Activated CD4-positive, CD25-positive, alpha-beta regulatory T cell treated with anti-CD3 and anti-CD28 coated beads, Interleukin-2, amount 50 U/mL, for 16 hours (primary cell): ENCODE data around the gene CLMP.
"Not testable (repeated sequence)": the region's sequence is repeated elsewhere in the genome, so short reads cannot be mapped to it uniquely, and the experiment has no call there.

Experiments
- DNase-seq: peaks from one replicate; pipeline ENCODE4 v3.0.0-alpha.2; 2020; ENCODE audit warnings: low read depth, low spot score

Gene CLMP

GRCh38 chr11:123168241-123168640 lies 26.8 kb downstream of the CLMP start:
- DNase-seq = no peak

GRCh38 chr11:123166071-123166559 lies 28.9 kb downstream of the CLMP start:
- DNase-seq = no peak

GRCh38 chr11:123164732-123165450 lies 30.2 kb downstream of the CLMP start:
- no peak for DNase-seq

- no peak for DNase-seq
These were observed 31.4 kb downstream of the CLMP start for GRCh38 chr11:123163621-123164020.

GRCh38 chr11:123161376-123162030 lies 33.5 kb downstream of the CLMP start:
- no peak for DNase-seq

- no peak for DNase-seq
These were observed 35.7 kb downstream of the CLMP start for GRCh38 chr11:123159183-123159857.

GRCh38 chr11:123158033-123159003 lies 36.7 kb downstream of the CLMP start:
- no peak for DNase-seq

GRCh38 chr11:123152951-123153350 lies 42.1 kb downstream of the CLMP start:
- DNase-seq = no peak

- DNase-seq = not testable (repeated sequence)
These were observed 42.7 kb downstream of the CLMP start for GRCh38 chr11:123152346-123152745.

- no peak for DNase-seq
These were observed 43.3 kb downstream of the CLMP start for GRCh38 chr11:123151796-123152195.

- DNase-seq = no peak
These were observed 43.7 kb downstream of the CLMP start for GRCh38 chr11:123151366-123151765.

GRCh38 chr11:123150882-123151281 lies 44.2 kb downstream of the CLMP start:
- DNase-seq = no peak

- DNase-seq = no peak
These were observed 46.1 kb downstream of the CLMP start for GRCh38 chr11:123148965-123149364.

- DNase-seq = no peak
These were observed 49.4 kb downstream of the CLMP start for GRCh38 chr11:123145661-123146060.

GRCh38 chr11:123145220-123145619 lies 49.8 kb downstream of the CLMP start:
- no peak for DNase-seq

- no peak for DNase-seq
These were observed 50.3 kb downstream of the CLMP start for GRCh38 chr11:123144707-123145106.

GRCh38 chr11:123143921-123144320 lies 51.1 kb downstream of the CLMP start:
- no peak for DNase-seq

- no peak for DNase-seq
These were observed 51.6 kb downstream of the CLMP start for GRCh38 chr11:123143476-123143875.

- DNase-seq = no peak
These were observed 55.8 kb downstream of the CLMP start for GRCh38 chr11:123139206-123139605.

GRCh38 chr11:123137431-123138224 lies 57.4 kb downstream of the CLMP start:
- no peak for DNase-seq
